NCI-H2107 (cell line): ENCODE data around the gene CABLES1.
"Not testable (repeated sequence)": the region's sequence is repeated elsewhere in the genome, so short reads cannot be mapped to it uniquely, and the experiment has no call there.

ENCODE experiments used
- DNase-seq: peaks from one replicate; lab custom pipeline; 2025; lab: John Stamatoyannopoulos, UW

The CABLES1 gene, protein sequence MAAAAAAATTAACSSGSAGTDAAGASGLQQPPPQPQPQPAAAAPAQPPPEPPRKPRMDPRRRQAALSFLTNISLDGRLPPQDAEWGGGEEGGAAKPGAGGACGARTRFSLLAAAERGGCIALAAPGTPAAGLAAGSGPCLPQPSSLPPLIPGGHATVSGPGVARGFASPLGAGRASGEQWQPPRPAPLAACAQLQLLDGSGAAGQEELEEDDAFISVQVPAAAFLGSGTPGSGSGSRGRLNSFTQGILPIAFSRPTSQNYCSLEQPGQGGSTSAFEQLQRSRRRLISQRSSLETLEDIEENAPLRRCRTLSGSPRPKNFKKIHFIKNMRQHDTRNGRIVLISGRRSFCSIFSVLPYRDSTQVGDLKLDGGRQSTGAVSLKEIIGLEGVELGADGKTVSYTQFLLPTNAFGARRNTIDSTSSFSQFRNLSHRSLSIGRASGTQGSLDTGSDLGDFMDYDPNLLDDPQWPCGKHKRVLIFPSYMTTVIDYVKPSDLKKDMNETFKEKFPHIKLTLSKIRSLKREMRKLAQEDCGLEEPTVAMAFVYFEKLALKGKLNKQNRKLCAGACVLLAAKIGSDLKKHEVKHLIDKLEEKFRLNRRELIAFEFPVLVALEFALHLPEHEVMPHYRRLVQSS

DNA sequence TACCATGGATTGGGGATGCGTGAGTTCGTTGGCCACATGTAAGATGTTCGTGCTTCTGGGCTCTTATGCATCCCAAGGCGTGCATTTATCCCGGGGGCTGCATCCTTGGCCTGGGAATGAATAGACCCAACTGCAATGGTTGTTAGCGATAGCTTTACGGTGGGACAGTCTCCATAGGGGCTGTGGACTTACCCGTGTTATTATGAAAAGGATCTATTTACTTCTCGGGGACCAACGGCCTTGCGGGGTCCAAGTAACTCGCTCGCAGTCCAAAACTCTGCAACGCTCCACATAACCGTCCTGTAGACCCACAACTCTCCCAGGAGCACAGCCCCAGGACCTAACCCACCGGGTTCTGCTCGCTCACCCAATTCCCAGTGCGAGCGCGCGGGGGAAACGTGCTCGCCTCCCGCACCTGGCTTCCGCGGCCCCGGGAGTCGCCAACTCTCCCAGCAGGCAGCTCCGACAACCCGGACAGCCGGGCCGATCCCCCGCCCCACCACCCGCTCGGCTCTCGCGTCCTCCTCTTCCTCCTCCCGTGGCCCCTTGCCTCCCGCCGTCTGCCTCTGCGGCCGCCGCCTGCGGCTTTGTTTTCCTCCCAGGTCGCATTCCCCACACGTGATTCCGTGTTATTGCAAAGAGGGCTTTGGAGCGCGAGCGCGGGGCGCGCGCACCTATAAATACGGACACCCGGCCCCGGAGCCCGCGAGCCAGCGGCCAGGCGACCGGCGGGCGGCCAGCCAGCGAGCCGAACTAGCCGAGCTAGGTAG is at the start of gene CABLES1:
Gene CABLES1, plus strand, starts transcription at position 706 of the 770 bp plus-strand sequence. CDS start 278 bp downstream, outside the sequence.
- DNase-seq, result no peak

- no peak for DNase-seq
These were observed 47.9 kb upstream of the CABLES1 start for GRCh38 chr18:23087352-23087751.

- no peak for DNase-seq
These were observed 47.0 kb upstream of the CABLES1 start for GRCh38 chr18:23088310-23088709.

DNA sequence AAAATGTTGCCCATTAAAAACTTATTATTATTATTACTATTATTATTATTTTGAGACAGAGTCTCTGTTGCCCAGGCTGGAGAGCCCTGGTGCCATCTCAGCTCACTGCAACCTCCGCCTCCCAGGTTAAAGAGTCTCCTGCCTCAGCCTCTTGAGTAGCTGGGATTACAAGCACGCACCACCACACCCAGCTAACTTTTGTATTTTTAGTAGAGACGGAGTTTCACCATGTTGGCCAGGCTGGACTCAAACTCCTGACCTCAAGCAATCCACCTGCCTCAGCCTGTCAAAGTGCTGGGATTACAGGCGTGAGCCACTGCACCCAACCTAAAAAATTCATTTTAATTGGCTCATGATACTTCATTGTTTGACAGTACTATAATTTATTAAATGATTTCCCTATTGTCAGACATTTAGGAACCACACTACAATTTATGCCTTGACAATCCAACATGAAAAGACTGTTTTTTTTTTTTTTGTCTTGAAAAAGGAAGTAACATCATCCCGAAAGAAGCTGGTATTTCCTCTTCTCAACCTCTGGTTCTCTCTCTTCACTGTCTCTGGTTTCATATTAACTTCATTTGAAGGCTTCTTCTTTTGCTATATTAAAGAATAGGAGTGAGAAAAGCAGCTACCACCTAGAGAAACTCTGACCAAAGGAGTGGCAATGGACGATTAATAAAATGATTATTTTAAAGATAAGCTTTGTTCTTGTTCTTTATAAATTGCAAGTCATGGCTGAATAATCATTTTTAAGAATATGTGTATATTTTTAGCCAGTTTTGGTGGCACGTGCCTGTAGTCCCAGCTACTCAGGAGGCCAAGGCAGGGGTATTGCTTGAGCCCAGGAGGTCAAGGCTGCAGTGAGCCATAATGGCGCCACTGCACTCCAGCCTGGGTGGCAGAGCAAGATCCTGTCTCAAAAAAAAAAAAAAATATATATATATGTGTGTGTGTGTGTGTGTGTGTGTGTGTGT is 44.0 kb upstream of the CABLES1 start:
- DNase-seq, result not testable (repeated sequence)

GRCh38 chr18:23092121-23092520 is 43.2 kb upstream of the CABLES1 start:
- DNase-seq, result no peak

- DNase-seq, result not testable (repeated sequence)
These were observed 42.2 kb upstream of the CABLES1 start for GRCh38 chr18:23093130-23093529.

GRCh38 chr18:23093772-23094171 is 41.5 kb upstream of the CABLES1 start:
- no peak for DNase-seq

- no peak for DNase-seq
These were observed 40.7 kb upstream of the CABLES1 start for GRCh38 chr18:23094411-23095190.

DNA sequence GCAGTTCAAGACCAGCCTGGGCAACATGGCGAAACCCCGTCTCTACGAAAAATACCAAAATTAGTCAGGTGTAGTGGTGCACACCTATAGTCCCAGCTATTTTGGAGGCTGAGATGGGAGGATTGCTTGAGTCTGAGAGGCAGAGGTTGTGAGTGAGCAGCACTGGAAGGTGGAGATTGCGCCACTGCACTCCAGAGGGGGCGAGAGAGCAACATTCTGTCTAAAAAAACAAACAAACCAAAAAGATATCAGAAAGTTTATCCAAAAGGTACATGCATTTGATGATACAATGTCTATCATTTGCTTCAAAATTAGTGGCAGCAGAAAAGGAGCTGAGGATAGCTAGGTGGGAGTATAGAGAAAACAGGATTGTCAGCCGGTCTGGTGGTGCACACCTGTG is 39.8 kb upstream of the CABLES1 start:
- no peak for DNase-seq

DNA sequence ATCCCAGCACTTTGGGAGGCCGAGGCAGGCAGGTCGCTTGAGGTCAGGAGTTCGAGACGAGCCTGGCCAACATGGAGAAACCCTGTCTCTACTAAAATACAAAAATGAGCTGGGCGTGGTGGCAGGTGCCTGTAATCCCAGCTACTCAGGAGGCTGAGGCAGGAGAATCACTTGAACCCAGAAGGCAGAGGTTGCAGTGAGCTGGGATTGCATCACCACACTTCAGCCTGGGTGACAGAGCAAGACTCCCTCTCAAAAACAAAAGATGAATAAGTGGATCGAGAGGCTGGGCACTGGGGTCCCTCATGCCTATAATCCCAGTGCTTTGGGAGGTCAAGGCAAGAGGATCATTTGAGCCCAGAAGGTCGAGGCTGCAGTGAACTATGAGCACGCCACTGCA is 38.3 kb upstream of the CABLES1 start:
- DNase-seq, result not testable (repeated sequence)

GRCh38 chr18:23099621-23100020 is 35.7 kb upstream of the CABLES1 start:
- DNase-seq, result no peak

- DNase-seq, result no peak
These were observed 33.3 kb upstream of the CABLES1 start for GRCh38 chr18:23101861-23102432.

DNA sequence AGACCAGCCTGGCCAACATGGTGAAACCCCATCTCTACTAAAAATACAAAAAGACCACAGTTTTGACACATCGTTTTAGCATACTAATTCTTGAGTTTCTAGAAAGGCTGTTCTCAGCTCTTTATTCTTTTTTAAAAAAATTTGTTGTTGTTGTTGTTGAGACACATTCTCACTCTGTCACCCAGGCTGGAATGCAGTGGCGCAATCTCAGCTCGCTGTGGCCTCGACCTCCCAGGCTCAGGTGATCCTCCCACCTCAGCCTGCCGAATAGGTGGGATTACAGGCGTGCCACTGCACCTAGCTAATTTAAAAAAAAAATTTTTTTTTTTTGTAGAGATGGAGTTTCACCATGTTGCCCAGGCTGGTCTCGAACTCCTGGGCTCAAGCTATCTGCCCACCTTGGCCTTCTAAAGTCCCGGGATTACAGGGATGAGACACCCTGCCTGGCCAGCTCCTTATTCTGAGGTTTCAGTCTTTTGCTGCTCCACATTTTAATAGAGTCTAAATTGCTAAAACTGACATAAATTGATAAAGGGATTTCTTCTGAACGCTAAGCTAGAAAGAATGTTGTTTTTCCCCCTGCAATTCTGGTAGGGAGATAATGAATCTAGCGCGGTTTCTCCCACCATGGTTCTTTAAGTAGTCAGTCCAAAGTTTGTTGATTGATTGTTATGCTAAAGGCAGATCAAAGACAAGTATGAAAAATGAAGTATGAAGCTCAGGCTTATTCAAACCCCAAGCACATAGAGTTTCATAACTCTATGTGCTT is 32.6 kb upstream of the CABLES1 start:
- no peak for DNase-seq

GRCh38 chr18:23103449-23103848 is 31.8 kb upstream of the CABLES1 start:
- no peak for DNase-seq

GRCh38 chr18:23105030-23105429 is 30.3 kb upstream of the CABLES1 start:
- no peak for DNase-seq

- no peak for DNase-seq
These were observed 29.6 kb upstream of the CABLES1 start for GRCh38 chr18:23105581-23106219.

GRCh38 chr18:23106575-23106974 is 28.7 kb upstream of the CABLES1 start:
- DNase-seq, result no peak

DNA sequence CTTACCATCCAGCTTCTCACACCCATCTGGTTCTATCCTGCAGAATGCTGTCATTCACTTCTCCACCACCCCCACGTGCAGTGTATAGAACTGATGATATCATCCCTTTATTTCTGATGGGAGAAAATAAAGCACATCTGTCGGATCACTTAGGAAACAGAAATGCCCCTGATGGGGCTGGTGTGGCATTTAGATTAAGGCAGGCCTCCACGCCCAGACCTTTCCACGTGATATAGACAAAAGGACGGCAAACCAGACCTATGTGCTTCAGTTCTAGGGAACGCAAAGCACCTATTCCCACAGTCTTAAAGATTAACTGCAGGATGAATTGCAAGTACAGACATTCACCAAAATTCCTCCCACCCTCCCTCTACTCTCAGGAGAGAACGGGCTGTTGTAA is 27.6 kb upstream of the CABLES1 start:
- DNase-seq, result no peak

- DNase-seq, result no peak
These were observed 26.8 kb upstream of the CABLES1 start for GRCh38 chr18:23108496-23108895.
